HG03520 (cell line): ENCODE data around the gene PKD2L1.
A peak's percentile ranks its signal among the peaks of the same experiment; 100 is the strongest.
"Not testable (repeated sequence)": the region's sequence is repeated elsewhere in the genome, so short reads cannot be mapped to it uniquely, and the experiment has no call there.

Experiments
- ATAC-seq: cut with Tn5 transposase; IDR thresholded peaks from one replicate; pipeline ENCODE4 v1.9.1; 2021; ENCODE audit warnings: mild to moderate bottlenecking, moderate library complexity; ENCODE audit not compliant: unreplicated experiment

The PKD2L1 gene

DNA sequence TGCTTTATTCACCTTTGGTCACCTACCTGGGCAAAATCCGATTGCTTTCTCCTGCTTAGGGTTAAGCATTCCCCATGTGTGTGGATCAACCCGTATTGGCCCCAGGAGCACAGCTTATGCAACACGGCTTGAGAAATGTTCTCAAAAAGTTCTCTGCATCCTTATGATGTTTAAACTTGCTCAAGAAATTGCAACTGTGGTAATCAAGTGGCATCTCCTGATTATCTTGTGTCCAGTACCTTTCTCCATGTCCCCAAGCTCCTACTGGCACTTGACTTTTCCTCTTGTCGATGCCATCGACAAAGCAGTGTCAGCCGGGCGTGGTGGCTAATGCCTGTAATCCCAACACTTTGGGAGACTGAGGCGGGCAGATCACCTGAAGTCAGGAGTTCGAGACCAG, 4.7 kb upstream of the PKD2L1 start:
- ATAC-seq = no peak

DNA sequence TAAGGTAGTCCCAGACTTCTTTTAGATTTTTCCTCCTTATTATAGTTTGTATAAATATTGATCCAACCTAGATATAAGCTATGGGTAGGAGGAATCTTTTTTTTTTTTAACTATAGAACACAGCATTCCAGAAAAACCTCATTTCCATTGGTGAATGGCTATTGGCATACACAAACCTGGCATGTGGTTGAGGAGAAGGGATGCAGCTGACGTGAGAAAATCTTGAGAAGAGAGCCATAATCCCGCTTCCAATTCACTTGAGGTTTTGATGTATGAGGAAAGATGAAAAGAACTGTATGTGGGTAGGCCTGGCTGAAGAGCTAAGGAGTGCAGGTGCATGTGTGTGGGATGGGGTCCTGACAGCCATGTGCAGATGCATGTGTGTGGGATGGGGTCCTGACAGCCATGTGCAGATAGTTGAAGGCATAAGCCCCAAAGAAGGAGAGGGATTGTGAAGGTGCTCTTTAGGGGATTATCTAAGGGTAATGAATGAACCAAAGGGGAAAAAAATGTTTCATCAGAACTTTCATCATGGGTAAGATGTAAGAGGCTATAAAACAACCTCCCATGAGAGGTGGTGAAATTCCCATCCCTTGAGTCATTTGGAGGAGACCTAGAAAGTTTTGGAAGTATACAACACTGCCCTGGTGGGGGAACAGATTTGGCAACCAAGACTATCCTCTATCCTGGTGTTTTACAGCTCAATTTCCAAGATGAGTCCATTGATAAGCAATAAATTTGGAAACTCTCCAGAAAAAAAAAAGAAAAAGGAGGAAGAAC, 3.8 kb upstream of the PKD2L1 start:
- ATAC-seq = no peak

DNA sequence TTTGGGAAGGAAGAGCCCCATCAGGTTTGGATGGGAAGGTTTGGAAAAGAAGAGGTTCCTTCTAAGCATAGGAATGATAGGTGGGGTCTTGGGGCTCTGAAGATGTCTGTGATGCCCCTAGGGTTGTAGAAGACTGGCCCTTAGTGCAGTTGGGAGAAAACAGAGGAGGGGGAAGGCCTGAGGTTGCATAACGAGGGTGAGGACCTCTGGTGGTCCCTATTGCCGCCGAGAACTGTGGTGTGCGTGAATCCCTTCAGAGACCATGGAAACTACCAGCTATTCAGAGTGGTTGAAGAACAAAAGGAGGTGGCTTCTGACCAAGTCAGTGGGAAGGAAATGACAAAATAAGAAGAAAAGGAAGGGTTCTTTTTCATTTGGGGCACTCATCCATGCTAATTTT, 3.1 kb upstream of the PKD2L1 start:
- ATAC-seq = no peak

DNA sequence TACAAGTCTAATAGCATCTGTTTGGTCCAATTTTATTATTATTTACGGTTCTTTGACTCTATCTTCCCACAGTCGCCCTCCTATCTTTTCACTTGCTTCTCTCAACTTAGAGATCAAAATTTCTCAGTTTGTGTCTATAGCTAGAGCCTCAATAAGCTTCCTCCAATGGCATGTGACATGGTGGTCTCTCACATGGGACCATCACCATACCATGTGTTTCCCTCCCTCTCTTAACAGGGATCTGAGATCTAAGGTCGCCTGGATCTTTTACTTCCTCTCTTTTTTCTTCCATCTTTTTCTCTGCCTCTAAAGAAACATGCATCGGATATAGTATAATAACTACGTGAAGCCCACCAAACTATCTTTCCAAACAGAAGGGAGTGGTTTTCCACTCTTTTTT, 1.8 kb downstream of the PKD2L1 start:
- no peak for ATAC-seq

DNA sequence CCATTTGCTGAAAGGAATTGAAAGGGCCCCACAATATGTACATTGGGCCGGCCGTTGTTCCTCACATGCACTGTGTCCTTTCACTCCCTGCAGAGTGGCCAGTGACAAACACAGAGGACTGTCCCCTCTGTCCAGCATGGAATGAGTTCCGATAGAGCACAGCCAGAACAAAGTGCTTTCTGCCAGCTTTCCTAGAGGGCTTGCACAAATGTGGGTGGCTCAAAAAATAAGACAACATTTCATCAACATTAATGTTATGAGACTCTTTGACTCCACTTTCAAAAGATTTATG, 2.4 kb downstream of the PKD2L1 start:
- no peak for ATAC-seq

DNA sequence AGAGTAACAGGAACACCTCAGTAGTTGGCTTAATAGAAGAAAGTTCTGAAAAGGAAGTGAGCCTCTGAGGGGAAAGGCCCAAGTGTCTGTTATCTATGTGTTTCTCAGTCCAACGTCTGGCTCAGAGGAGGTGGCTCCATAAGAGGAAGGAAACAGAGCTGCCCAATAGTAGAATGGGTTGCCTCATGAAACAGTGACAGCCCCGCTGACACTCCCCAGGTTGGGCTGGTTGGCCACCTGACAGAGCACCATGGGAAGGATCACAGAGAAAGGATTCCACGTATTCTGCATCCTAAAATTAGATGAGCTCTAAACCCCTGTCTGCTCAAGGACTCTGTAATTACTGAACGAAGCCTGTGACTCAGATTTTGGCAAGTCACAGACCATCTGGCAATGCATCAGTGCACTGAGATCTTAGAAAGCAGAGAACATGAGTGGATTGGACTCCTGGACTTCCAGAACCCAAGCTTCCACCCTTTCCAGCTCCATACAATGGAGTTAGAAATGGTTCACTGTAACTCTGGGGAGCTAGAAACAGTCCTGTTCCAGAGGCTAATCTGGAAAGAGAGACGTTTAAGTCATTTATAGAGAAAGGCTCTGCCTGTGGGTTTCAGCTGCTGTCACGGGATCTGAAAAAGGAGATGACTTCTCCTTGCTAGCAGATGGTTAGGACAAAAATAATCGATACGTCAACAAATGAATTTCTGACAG, 2.9 kb downstream of the PKD2L1 start:
- ATAC-seq = peak; percentile 97

DNA sequence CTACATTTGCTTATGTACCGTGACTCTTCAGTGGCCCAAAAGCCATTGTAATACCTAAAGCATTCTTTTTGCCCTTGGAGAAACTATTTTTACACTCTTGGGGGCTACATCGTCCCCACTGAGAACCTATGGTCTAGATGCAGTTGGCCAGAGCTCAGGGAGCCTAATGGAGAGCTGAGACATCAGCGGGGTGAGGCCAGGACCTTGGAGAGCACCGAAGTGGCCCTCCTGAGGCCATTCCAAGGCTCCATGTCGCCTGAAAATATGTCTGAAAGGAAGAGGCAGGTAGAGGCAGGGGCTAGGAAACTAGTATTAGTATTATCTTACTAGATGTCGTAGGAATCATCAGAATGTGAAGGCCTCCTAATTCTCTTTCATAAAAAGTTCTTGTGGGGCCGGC, 4.9 kb downstream of the PKD2L1 start:
- ATAC-seq = no peak

DNA sequence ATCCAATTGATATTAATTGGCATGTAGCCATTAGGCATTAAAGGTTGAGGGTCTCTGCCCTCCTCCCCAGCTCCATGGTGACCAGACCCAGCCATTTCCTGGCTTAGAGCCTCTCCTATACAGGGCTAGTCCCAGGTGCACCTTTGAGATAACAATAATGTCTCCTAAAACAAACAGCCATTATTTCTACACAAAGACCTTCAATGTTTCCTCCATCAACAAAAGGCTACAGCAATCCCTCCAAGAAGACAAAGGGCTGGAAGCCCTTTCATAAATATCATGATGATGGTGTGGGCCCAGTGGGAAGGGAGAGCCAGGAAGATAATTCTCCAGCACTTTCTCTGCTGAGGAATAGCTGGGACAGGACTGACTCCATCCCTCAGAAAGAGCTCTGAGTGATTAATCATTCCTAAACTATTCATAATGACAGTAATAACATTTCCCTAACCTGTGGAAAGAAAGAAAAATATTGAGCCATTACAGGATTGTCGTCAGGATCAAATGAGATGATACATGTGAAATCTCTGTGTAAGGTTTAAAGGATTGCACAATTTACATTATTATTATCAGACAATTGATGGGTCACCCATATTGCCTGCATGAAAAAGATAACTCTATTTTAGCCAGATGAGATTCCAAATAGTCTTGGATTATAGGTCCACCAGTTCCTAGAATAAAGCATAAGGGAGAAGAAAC, 10.2 kb downstream of the PKD2L1 start:
- no peak for ATAC-seq

DNA sequence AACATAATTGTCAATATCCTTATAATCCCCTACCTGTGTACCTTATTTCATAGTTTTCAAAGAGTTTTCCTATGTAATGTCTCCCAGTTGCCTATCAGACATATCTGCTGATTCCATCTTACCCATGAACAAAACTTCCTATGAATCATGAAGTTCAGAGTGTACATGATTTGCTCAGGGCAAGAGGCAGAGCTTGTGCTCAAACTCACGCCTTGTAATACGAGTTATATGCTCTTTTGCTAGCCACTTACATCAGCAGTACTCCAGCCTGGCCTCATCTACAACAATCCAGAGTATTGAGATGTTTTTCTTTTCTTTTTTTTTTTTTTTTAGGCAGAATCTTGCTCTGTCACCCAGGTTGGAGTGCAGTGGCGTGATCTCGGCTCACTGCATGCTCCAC, 11.8 kb downstream of the PKD2L1 start:
- ATAC-seq = no peak

DNA sequence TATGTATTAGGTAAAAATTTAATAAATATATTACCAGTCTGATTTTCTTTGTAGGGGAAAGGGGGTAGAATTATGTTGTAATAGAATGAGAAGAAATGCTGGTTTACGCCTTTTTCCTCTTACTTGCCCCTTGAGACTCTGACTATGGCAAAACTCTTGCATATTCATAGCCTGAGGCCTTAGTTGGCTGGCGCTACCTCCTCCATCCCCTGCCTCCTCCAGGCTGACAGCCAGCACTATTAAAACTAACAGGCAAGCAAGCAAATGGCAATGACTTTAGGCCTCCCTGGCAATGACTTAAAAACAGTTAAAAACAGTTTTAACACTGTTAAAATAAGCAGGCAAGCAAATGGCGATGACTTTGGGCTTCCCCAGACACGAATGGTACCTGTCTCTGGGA, 14.4 kb downstream of the PKD2L1 start:
- no peak for ATAC-seq

DNA sequence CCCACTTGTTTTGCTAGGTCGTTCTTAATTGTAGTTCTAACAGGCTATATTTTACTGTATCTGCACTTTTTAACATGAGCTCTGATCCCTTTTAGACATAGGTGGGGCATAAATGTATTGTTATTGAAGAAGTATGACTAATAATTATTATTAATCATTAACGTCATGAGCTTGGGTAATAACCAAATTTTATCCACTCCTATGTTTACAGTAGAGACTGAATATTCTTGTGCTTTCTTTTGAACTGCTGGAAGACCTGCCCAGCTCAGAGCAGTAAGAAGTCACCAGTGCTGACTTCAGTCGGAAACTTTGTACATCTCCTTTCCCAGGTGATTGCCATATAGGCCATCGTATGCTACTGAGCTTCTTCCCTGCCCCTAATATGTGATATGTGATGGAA, 18.7 kb downstream of the PKD2L1 start:
- ATAC-seq = no peak

DNA sequence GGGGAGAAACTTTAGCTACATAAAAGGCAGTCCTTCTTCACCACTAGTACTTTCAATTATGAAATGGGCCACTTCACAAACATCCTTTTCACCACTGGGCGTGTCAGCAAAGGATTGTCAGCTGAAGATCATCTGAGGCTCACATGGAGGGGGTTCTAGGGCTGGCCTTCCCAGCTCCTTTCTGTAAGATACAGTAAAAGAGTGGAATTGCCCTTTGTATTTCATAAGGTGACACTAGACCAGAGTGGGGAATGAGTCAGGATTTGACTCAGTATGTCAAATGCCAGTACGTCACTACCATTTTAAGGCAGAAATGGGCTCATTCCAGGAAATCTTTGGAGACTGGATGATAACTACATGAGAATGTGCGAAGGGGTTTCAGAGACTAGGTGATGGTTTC, 22.3 kb downstream of the PKD2L1 start:
- ATAC-seq = no peak

DNA sequence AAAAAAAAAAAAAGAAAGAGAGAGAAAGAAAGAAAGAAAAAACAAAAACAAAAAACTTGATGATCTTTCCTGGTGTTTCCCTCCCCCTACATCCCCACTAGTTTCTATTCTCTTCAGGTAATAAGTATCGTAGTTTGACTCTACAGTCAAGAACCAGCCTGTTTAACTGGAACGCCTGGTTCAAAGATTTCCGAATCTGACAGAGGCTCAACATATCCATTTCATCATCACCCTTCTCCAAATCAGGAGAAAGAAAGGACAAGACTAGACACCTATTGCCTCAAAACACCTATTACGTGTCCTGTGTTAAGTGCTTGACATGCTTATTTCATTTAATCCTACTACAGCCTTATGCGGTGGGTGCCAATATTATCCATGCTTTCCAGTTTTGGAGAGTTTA, 23.2 kb downstream of the PKD2L1 start:
- ATAC-seq = no peak

DNA sequence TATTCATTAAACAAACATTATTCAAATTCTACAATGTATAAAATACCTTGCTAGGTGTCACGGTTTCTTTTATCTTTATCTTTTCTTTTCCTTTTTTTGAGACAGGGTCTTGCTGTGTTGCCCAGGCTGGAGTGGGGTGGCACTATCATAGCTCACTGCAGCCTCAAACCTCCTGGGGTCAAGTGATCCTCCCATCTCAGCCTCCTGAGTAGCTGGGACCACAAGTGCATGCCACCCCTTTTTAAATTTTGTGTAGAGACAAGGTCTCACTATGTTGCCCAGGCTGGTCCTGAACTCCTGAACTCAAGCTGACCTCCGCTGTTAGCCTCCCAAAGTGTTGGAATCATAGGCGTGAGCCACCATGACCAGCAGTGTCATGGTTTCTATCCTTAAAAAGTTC, 25.6 kb downstream of the PKD2L1 start:
- ATAC-seq = no peak

DNA sequence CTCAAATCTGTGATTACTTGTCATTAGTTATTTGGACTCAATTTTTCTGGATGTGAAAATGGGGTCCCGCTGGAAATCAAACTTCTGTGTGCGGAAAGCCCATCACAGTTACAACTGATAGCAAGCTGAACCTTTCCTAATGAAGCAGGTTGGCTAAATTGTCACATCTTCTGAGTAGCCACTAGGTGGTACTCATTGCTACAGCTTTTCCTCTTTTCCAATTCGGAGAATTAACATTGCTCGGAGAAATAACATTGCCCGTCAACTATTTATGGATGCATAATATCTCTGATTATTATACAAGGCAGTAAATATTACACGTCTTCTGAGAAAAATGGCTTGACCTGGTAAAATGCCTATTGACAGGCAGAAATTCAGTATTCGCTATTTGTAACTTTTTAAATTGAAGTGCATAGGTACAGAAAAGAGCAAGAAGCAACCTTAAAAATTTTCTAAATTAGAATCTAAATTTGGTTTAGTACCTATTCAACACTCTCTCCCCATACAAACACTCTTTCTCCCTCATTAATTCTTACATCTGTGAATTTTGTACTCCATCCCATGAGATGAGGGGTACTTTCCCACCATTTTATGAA, 26.2 kb downstream of the PKD2L1 start:
- no peak for ATAC-seq

DNA sequence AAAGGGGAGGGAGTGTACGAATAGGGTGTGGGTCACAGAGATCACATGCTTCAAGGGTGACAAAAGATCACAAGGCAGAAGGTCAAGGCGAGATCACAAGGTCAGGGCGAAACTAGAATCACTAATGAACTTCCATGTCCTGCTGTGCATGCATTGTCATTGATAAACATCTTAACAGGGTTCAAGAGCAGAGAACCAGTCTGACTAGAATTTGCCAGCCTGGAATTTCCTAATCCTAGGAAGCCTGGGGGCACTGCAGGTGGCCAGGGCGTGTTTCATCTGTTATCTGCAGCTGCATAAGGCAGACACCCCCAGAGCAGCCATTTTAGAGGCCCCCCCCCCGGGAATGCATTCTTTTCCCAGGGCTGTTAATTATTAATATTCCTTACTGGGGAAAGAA, 28.9 kb downstream of the PKD2L1 start:
- ATAC-seq = not testable (repeated sequence)

DNA sequence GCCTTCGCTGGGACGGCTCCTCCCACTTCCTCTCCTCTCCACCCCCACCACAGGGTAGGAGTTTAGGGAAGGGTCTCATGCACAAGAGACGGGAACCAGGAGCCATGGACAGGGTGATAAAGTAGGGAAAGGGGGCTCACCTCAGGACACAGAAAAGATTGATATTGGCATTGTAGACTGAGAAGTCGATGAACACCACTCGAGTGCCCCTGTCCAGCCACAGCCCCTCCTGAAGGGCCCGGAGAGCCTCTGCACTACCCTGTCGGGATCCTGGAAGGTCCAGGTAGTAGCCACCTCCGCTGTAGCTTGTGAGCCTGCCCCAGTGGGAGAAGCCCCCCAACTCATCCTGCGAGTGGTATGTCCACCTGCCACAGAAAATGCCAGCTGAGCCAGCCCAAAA, 32.8 kb downstream of the PKD2L1 start:
- ATAC-seq = no peak

DNA sequence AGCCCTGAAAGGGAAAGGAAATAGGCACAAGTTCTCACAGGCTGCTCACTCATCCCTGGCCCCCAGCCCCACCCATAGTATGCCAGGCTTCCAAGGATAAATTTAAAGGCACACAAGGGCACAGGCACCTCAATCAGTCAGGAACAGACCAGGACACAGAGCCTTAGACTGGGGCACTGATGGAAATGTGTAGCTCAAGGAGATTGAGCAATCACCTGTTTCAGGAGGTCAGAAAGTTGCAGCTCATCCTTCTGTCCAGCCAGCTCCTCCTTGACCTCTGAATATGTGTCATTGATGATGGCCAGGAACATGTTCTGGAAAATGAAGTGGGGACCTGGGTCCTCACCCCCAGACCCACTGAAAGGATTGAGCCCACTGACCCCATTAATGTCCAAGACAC, 37.0 kb downstream of the PKD2L1 start:
- no peak for ATAC-seq

DNA sequence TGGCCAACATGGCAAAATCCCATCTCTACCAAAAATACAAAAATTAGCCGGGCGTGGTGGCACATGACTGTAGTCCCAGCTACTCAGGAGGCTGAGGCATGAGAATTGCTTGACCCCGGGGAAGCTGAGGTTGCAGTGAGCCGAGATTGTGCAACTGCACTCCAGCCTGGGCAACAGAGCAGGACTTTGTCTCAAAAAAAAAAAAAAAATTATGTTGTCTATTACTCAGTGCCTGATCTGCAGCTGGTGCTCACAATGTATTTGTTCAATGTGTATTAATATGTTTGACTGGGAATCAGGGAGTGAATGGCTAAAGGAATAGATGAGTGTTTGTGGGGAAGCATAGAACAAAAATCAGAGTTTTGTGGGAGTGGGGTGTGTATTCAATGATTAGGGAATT, 37.7 kb downstream of the PKD2L1 start:
- ATAC-seq = not testable (repeated sequence)

DNA sequence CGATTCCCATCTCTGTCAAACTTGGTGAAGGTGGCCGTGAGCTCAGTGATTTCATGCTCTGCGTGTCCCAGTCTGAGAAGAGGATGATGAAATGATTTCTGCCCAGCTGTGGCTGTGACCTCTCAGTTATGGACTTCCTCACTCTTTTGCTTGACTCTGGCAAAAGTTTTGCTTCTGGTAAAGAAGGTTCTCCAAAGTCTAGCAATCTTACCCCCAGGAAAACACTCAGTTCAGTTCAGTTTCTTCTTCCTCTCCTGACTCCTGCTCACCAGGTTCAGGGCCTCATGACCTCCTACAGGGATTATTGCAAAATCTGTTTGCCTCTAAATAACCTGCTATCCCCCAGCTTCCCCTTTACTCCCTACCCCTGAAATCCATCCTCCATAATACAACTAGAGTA, 38.7 kb downstream of the PKD2L1 start:
- no peak for ATAC-seq

DNA sequence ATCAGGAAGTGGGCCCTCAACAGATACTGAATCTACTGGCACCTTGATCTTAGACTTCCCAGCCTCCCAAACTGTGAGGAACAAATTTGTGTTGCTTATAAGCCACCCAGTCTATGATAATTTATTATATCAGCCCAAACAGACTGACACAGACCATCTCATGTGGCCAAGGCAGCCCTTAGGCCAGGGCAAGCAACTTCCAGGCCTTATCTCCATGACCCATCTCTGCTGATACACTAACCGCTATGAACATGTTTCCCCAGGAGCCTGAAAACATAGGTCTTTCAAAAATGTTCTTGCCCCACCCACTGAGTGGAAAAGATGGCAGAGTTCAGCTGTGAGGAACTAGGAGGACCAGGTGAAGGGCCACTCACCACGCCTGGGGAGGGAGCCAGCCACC, 40.4 kb downstream of the PKD2L1 start:
- no peak for ATAC-seq

DNA sequence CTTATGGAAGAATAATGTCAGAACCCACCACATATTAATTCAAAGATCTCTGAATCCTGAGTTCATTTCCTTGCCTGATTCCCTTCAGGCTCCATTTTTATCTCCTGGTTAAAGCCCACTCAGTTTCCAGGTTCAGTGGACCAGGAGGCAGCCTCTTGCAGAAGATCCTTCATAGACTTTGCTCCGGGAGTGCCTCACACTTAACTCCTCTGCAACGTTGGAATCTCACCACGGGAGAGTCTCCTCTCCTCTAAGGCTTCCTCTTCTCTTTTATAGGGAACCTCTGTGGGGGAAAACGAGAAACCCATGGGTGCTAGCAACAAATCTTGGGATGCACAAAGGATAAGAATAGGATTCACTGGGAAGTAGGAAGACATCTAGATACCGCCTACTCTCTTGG, 41.8 kb downstream of the PKD2L1 start:
- ATAC-seq = no peak
